Embryonic facial prominence (tissue), 1 donor: ENCODE results near the gene ALK.

Source experiments
- DNase-seq: peaks from one replicate; pipeline ENCODE4 v3.0.0-alpha.2; 2016; ENCODE audit errors: extremely low spot score

ALK gene

DNA sequence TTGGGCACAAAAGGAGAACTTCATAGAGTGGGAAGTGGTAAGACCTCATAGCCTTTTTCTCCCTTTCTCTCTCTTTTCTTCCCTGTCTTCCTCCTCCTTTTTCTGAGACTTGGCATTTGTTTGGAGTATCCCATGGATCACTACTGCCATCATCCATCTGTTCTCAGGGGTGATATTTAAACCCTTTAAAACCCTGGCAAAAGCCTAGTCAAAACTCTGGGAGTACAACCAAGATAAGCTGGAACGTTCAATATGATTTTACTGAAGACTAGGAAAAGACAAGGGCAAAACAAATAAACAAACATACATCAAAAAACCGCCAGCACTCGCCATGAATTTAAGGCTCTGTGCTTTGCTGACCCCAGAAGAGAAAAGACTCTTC lies 552.7 kb downstream of the ALK start:
- DNase-seq: no peak

DNA sequence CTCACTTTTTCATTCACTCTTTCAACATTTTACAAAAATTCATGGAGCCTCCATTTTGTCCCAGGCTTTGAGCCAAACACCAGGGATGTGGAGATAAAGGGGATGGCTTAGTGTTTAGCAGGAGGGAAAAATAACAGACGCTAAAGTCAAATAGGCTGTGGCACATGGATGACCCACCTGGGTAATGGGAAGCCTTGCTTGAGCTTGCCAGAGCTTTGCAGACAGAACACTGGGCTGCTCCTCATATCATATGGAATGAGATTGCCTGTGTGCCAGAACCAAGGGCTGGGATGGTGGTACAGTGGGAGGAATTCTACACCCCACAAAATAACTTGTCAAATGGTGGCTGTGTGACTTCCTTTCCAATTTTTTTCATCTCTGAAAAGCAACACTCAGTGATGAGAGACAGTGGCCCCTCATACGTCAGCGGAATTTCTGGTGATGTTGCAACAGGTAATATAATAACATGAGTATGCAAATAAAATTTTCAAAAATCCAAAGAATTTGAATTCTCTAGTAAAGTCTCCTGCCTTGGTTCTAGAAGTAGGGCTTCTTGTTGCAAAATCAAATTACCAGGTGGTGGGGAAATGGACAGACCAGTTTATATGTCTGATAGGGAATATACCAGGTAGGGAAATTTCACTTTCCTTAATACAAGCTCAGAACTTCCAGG lies 553.3 kb downstream of the ALK start:
- no peak for DNase-seq

DNA sequence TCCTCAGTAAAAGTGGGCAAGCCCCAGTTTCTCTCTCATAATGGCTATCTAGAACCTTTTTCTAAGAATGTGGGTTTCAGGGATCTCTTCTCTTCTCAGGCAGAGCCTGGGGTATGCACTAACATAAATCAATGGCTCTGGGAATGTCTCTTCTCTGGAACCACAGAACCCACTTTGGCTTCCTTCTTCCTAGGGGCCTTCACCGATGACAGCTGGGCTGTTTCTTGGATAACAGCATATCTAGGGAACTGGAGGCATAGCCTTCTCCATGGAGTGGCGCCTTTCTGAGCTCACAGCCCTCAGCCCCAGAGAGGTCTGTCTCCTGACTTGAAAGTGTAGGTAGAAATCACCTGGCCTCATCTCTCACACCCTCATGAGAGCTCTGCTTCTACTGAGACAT lies 558.3 kb downstream of the ALK start:
- DNase-seq: no peak

DNA sequence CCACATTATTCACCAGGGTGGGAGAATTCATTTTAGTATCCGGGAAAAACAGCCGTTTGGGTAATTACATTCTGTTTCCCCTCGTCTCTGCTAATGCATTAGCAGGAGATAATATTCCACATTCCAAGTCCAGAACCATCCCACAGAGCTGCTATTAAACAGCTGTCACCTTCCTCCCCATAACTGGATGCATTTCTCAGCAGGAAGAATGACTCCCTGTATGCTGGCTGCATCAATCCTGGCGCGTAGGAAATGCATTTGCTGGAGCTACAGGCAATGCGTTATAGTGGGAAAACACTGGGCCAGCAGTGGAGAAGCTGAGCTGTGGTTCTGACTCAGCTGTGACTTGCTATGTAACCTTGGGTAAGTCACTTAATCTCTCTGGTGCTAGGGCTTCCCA lies 560.2 kb downstream of the ALK start:
- DNase-seq: no peak

DNA sequence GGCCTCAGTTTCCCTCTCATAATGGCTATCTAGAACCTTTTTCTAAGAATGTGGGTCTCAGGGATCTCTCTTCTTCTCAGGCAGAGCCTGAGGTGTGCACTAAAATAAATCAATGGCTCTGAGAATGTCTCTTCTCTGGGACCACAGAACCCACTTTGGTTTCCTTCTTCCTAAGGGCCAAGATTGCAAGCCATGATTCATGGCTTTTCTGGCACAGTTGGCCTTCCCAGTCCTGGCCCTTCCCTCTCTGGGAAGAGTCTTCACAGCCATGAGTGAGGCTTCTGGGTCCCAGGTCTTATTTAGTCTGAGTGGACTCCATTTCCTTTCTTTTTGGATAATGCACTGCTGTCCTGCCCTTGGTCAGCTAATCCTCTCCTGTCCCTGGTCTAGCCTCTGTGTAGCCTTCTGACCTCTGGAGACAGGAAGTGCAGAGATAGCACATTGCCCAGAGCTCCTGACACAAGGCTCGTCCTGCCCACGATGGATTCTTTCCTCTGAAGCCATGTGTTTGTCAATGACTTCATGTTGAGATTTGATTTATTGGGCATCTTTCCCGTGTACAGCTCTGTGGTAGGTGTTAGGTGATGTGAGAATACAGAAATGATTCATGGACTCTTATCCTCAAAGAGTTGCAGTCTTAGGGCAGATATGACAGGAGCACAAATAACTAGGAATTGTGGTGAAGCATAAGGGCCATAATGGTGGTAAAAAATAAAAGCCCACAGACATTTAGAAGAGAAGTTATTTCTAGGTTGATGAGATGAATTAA lies 561.2 kb downstream of the ALK start:
- no peak for DNase-seq

DNA sequence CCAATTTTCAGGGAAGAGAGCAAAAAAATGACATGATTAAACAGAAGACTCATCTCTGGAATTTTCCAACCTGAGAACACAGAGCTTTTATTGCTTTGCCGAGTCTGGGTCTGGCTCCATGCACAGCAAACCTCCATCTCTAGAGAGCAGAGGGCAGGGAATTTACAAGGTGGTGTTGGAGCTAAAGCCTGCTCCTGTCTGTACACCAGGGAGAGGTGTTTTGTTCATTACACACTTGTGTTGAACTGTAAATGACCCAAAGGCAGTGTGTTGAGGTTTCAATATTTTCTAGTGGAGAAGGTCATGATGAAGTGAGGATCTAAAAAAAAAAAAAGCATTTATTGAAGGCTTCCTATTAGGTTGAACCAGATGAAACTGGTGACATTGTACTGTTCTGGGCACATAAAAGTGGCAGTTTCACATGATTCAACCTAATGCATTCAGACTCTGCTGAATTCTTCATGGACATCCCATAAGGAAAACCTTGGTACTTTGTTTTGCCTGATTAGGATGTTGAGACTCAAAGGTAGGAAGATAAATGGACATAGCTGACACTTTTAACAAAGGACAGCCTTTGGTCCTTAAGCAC lies 567.9 kb downstream of the ALK start:
- DNase-seq: no peak

DNA sequence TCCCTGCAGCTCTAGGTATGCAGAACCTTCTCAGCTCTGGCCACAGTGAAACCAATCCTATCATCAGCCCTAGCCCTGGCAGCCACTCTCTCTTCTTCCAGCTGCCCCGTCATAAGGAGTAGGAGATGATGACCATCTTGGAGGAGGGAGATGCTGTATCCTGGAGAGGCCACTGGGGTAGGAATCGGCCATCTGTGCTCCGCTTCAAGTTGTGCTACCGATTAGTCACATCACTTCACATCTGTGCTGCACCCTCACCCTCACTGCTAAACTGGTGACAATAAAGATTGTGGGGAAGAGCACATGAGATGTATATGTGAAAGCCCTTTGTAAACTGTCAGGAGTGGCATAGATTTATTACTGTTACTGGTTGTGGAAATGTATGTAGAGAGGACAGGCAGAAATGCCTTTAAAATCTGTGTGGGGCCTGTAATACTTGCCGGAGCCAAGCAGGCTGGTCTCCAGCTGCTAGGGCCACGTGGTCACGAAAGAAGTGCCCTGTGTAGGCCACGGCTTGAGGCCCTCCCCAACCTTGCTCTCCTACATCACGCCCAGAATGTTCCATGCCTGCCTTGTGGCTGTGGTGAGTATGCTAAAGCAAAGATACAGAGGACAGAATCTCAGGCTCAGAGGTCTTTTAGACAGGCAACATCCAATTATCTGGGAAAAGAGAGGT lies 569.3 kb downstream of the ALK start:
- no peak for DNase-seq

DNA sequence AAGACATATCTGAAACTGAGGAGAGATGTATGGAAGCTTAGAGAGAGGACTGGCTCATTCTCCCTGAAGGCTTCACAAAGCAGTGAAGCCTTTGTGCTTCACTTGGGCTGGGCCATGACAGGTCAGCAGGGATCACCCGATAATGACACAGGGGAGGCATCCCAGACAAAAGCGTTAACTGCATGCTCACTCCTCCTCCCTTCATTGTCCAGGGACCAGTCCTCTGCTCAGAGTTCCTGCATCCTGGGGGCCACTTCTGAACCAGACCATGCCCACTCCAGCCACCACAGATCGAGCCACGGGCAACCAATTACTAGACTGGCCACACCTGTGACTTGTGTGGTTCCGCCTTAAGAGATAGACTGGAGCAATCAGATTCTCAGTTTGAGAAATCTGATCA lies 570.1 kb downstream of the ALK start:
- no peak for DNase-seq

DNA sequence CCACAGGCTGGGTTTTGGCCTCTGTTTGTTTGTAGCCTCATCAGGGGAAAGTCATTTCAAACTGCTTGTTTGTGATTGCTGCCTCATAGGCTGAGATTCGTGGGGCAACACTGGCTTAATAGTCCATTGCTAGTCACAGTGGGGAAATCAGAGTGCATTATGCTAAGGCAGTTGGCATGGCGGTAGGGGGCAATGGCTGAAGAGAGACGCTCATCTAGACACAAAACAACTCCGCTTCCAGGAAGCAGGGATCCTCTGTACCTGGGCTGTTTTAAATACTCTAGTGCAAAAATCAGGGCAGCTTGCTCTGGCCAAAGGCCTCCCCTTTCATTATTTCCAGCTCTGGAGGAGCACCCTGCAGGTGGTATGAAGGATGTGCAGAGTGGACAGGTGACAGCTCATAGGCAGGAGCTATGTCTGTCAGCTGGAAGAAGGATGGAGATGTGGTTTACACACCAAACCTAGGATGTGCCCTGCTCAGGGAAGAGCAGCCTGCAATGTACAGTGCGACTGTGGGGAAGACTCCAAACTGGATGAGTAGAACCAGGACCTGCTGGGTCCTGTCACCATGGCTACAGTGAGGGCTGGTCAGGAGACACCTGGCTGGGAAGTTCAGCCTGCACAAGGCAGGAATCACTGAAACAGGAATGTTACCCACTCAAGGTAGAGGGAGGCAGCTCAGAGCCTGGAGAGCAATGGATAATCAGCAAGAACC lies 571.9 kb downstream of the ALK start:
- DNase-seq: no peak

DNA sequence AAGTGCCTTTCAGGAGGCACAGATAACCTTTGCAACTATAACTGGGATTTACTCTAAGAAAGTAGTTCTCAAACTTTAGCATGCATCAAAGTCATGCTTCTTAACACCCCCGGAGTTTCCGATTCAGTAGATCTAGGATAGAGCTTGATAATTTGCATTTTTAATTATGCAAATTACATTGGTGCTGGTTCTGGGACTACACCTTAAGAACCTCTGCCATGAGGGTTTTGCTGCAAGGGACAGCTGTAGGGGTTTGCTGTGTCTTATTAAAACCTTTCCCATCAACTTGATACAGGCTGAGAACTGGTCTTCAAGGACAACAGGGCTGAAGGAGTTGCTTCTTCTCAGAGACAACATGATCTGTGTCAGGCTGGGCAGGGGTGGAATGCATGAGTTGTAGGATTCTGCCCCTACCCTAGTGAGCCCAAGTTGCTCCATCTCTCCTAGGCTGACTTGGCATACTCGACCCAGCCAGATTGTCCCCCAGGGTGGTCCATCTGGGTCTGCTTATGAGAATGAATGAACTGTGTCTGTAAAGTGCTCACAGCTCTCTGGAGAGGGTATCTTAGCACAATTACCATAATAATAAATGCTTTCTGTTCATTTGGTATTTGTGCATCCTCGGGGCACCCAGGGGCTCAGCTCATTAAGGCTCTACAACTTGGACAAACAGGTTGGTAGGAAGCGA lies 573.5 kb downstream of the ALK start:
- DNase-seq: no peak

DNA sequence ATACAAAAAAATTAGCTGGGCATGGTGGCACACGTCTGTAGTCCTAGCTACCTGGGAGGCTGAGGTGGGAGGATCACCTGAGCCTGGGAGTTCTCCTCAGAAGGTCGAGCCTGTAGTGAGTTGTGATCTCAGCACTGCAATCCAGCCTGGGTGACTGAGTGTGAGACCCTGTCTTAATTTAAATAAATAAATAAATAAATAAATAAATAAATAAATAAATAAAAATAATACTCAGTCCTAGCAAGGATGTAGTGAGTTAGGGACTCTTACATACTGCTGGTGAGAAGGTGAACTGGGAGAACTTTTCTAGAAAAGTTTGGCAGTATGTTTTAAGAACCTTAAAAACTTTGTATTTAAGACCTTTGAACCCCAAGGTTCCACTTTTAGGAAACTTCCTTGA lies 576.1 kb downstream of the ALK start:
- no peak for DNase-seq

DNA sequence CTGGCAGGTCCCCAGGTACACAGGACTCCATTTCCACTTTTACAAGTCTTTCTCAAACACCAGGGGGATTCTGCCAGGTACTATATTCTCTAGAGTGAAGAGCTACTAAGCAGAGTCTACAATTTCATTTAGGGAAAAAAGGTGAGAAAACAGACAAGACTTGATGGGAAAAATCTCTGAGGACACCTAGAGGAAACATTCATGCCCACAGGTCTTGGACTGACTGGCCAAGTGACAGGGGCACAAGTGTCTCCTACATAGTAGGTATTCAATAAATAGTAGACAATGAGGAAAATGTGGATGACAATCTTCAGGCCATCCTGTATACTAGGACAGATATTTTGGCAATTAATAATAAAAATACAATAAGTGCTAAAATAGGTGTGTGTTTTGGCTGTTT lies 577.6 kb downstream of the ALK start:
- DNase-seq: no peak

DNA sequence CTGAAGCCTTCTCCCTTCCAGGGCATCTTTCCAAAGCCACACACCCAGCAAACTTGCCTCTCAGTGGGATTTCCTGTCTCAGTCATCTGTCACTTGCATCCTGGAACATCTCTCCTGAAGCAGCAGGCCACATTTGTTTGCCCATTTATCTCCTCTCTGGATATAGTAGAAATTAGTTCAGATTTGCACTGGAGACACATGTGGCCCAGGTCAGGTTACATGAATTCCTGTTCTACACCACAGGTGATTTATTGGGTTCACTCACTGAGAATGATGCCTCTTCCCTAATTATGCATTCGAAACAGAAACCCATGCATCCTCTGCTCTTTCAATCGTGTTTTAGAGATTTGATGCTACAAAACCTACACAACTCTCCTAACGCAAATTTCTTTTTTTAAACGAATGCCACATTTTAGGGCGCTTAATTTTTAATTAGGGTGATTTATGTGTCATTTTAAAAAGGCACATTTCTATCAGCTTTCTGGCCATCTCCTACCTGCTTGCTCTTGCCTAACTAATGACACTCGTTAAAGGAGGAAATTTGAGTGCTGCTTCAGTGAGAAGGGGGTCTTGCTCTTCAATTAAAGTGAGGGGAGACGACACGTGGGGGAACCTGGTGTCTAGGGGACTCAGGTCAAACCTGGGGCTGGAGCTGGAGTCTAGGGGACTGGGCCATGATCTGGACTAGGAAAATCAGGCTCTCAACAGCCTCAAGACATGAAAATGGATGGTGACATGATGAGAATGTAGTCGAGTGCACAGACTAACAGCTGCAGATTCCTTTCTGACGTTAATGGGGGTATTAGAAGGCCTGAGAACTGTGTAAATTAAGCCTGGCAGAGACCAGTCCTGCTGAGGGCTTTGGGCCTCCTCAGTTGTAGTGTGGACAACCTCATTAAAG lies 584.8 kb downstream of the ALK start:
- no peak for DNase-seq

DNA sequence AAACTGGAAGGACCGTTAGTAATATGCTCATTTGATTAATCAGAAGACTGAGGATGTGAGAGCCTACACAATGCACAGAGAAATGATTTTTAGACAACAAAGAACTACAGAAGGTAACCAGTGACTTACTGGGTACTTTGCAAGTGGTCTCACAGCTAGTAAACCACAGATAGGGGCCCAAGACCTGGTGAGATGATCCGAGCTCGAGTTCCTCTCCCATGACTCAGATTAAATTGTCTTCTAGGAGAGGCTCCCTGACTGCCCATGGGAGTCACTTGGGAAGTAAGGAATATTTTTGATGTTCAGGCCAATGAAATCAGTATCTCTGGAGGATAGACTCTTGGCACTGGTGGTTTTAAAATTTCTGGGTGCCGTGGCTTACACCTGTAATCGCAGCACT lies 586.0 kb downstream of the ALK start:
- no peak for DNase-seq

DNA sequence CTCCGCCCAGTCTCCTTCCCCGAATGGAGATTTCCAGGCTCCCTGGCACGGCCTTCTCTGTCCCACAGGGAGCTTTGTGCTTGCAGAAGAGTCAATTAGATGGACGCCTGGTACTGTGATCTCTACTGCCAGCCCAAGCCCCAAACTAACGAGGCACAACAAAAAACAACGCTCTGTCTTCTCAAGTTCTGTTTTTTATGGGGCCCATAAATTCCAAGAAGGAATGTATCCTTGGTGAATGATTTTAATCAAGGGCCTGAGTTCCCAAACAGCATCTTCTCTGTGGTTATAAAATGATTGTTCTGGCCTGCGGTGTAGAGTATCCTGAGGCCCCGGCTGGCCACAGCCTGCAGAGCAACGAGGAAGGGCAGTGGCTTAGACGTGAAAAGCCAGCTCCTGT lies 586.7 kb downstream of the ALK start:
- DNase-seq: no peak

DNA sequence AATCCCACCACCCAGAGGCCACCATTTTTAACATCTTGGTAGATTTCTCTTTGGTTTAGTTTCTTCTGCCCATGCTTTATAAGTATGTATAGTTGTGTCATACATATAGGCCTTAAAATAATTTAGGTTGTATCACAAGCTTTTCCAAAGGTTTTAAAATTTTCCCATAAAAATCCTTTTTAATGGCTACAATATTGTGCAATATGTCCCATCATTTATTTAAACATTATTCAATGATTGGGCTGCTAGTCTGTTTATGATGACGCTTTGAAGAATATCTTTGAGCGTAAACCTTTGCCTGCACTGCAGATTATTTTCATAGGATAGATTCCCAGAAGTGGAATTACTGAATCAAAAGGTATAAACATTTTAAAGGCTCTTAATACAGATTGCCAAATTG lies 588.8 kb downstream of the ALK start:
- no peak for DNase-seq

DNA sequence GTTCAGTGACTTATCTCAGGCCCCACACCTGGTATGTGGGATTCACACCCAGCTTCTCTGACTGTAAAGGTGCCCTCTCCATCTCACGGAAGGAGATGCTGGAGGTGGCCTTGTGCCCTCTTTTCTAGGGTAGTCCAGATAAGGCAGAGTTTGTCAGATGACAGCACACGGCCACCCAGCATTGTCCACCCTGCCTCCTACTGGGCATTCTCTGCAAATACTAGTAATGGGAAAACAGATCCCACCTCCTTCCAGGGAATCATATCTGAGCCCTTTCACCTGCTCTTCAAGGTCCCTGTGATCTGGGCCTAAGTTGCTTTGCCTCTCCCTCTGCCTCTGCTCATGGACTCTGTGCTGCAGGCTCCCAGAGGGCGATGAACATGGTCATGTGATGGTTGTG lies 591.5 kb downstream of the ALK start:
- no peak for DNase-seq

DNA sequence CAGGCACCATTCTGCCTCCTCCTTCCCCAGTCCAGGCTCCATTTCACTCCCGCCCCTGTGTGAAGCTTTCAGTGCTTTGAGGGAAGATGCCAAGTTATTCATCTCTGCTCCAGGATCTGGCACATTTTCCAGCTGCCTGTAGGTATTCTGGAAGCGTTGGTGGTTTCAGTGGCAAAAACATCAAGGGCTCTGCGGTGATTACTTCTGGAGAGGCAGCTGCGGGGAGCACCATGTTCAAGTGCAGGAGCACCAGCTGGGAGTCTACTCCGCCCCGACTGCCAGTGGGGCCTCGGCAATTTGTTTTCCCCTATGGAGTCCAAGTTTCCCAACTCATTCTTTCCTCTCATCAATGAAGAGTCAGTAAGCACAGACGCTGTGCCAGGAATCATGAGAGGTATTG lies 594.5 kb downstream of the ALK start:
- no peak for DNase-seq

DNA sequence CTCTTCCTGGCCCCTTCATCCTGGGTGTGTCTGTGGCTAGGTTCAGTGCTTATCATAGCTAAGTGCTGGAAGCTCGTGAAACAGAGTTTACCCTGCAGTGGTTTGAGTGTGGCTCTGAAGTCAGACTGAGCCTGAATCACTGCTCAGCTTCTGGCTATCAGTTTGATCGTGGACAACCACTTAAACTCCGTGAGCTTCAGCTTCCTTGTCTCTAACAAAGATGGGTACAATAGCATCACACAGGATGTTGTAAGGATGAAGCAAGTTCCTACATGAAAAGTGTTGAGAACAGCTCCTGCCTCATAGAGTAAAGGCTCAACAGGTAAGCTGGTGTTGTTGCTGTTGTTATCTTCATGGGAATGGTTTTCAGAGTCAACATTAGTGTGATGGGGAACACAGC lies 595.8 kb downstream of the ALK start:
- no peak for DNase-seq

DNA sequence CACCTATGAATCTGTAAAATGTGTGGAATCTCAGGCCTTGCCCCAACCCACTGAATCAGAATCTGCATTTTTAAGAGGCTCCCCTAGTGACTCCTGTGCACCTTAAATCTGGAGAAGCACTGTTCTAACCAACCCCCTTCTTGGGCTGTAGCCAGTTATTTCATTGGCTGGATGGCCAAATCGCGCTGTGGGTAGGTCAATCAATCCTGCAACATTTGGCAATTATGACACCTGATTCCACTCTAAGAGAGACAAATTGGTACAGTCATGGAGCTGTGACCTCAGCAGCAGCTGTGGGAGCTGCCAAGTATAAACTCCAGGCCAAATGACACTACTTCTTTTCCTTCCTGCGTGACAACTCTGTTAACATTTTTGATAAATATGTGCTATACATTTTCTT lies 597.4 kb downstream of the ALK start:
- no peak for DNase-seq

DNA sequence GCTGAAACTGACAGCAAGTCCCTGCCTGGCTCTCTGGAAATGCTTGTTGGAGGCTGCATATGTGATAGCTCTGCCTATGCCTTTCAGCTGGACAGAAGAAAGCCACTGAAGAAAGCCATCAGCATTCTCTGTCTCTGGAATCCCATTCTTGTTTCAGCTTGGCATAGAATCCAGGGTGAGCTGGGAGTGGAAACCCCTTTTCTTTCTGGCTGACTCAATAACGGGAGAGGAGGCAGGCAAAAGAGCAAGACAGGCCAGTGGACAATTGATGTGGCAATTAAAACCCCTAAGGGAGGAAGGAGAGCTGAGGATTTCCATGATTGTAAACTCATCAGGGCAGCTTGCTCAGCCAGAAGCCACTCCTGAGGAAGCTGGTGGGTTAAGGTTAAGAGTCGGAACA lies 598.1 kb downstream of the ALK start:
- no peak for DNase-seq
